ENCODE data around the gene PABPN1L. TPM values are rescaled to one million over a fixed set of nuclear protein-coding genes. Genes with fewer than 3 reads are reported as not detected.

Gene PABPN1L
- total RNA-seq, 1 experiment from 2014 or later: not detected

- Mint-ChIP-seq H3K36me3 (ENCODE audit: insufficient read depth, unreplicated experiment) (no peaks in the 10 kb centered on the region), H3K27ac (ENCODE audit: unreplicated experiment) (no peak overlapping the region), H3K9me3 (ENCODE audit: low read depth, unreplicated experiment) (no peaks in the 10 kb centered on the region), H3K4me1 (ENCODE audit: low read depth, unreplicated experiment) (peaks cover 11% of the 10 kb centered on the region), H3K4me3 (ENCODE audit: low read depth, unreplicated experiment) (no peak overlapping the region), H3K27me3 (ENCODE audit: unreplicated experiment) (peaks cover 95% of the 10 kb centered on the region)
- CTCF ChIA-PET: no interaction called here
- no peak for TF ChIP-seq CTCF (IDR thresholded peaks at IDR 0.05; ENCODE audit: unreplicated experiment)
- intact Hi-C loops (cut with micrococcal nuclease; ENCODE audit: unreplicated experiment): no loop called here
- no peak for DNase-seq
- no TSS peak for BruUV-seq (replicated peaks)
These were observed 11.9 kb upstream of the PABPN1L start for GRCh38 chr16:88878356-88878755.

DNA sequence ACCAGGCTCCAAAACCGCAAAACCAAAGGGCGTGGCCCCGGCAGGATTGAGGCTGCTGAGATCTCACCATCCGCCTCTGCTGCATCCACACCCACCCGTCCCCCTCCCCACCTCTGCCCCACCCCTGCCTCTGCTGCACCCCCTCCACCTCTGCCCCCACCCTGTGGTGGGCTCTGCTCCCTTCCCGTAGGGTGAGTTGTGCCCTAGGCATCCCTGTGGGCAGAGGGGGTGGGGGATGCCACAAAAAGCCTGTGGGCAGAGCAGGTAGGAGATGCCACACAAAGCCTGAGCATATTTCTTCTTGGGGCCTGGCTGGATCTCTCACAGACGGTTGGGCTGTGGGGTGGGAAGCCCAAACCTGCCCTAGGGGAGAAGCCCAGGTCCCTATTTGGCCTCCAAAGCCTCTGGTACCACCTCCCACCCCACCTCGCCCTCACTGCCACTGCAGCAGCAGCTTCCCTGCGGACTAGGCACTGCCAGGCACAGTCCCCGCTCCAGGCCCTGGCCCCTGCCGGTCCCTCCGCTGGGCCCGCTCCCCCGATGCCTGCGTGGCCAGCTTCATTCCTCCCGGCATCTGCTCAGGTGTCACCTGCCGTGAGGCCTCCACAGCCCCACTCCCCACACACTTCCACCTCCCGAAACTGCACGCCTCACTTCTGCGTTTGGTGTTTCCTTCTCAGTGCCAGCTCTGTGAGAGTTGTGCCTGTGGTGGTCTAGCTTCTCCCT is 11.3 kb upstream of the PABPN1L start:
- peaks cover 11% of the 10 kb centered on the region for H3K4me1 Mint-ChIP-seq (ENCODE audit: low read depth, unreplicated experiment)
- CTCF ChIA-PET: no interaction called here
- H3K4me3 Mint-ChIP-seq (ENCODE audit: low read depth, unreplicated experiment): no peak overlapping the region
- peaks cover 99% of the 10 kb centered on the region for H3K27me3 Mint-ChIP-seq (ENCODE audit: unreplicated experiment)
- intact Hi-C loops (cut with micrococcal nuclease; ENCODE audit: unreplicated experiment): no loop called here
- H3K36me3 Mint-ChIP-seq (ENCODE audit: insufficient read depth, unreplicated experiment): no peaks in the 10 kb centered on the region
- TF ChIP-seq CTCF (IDR thresholded peaks at IDR 0.05; ENCODE audit: unreplicated experiment): no peak
- no peaks in the 10 kb centered on the region for H3K9me3 Mint-ChIP-seq (ENCODE audit: low read depth, unreplicated experiment)
- DNase-seq: no peak
- BruUV-seq (replicated peaks): no TSS peak
- H3K27ac Mint-ChIP-seq (ENCODE audit: unreplicated experiment): no peak overlapping the region

- DNase-seq: no peak
- peaks cover 11% of the 10 kb centered on the region for H3K4me1 Mint-ChIP-seq (ENCODE audit: low read depth, unreplicated experiment)
- no peaks in the 10 kb centered on the region for H3K36me3 Mint-ChIP-seq (ENCODE audit: insufficient read depth, unreplicated experiment)
- H3K4me3 Mint-ChIP-seq (ENCODE audit: low read depth, unreplicated experiment): no peak overlapping the region
- no peaks in the 10 kb centered on the region for H3K9me3 Mint-ChIP-seq (ENCODE audit: low read depth, unreplicated experiment)
- H3K27me3 Mint-ChIP-seq (ENCODE audit: unreplicated experiment): peaks cover 99% of the 10 kb centered on the region
- no peak for TF ChIP-seq CTCF (IDR thresholded peaks at IDR 0.05; ENCODE audit: unreplicated experiment)
- CTCF ChIA-PET: interaction anchor here (0.6 kb wide), 1 partner anchor 573 kb away, joined by 3 read pairs; no protein-coding TSS in a partner anchor
- intact Hi-C loops (cut with micrococcal nuclease; ENCODE audit: unreplicated experiment): no loop called here
- BruUV-seq (replicated peaks): no TSS peak
- H3K27ac Mint-ChIP-seq (ENCODE audit: unreplicated experiment): no peak overlapping the region
These were observed 10.6 kb upstream of the PABPN1L start for GRCh38 chr16:88876942-88877526.

DNA sequence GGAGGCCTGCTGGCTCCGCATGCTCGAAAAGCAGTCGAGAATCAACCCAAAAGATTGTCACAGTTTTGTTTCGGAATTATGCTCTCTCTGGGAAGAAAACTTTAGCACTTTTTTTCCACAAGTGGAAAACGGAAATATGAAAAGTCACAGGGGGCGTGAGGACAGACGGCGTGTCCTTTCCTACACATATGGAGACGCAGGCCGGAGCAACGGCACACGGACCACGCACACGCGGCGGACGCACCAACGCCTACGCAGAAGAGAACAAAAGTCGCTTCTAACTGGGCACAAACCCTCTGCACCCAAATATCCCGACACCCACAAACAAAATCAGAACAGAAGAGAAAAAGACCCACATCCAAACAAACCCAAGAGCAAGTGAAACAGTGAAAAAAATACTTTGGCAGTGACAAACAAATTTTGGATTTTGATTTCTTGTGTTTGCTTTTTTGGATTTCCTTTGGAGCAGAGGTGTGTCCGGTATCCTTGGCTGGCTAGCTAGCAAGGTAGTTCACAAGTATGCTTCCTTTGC is 9.3 kb upstream of the PABPN1L start:
- BruUV-seq (replicated peaks): no TSS peak
- CTCF ChIA-PET: no interaction called here
- intact Hi-C loops (cut with micrococcal nuclease; ENCODE audit: unreplicated experiment): no loop called here
- H3K27ac Mint-ChIP-seq (ENCODE audit: unreplicated experiment): no peak overlapping the region
- H3K4me3 Mint-ChIP-seq (ENCODE audit: low read depth, unreplicated experiment): no peak overlapping the region
- H3K27me3 Mint-ChIP-seq (ENCODE audit: unreplicated experiment): peaks cover 99% of the 10 kb centered on the region
- peaks cover 11% of the 10 kb centered on the region for H3K4me1 Mint-ChIP-seq (ENCODE audit: low read depth, unreplicated experiment)
- no peaks in the 10 kb centered on the region for H3K36me3 Mint-ChIP-seq (ENCODE audit: insufficient read depth, unreplicated experiment)
- DNase-seq: no peak
- no peaks in the 10 kb centered on the region for H3K9me3 Mint-ChIP-seq (ENCODE audit: low read depth, unreplicated experiment)
- TF ChIP-seq CTCF (IDR thresholded peaks at IDR 0.05; ENCODE audit: unreplicated experiment): no peak
